ENCODE results near the gene GART. TPM values are rescaled to one million over a fixed set of nuclear protein-coding genes. Genes with fewer than 3 reads are reported as not detected.

Gene GART
- total and polyA plus RNA-seq, 2 donors (not counting 3 experiments of a cell fraction or from before 2014, with no cell fraction given): 12.0 to 112 TPM

DNA sequence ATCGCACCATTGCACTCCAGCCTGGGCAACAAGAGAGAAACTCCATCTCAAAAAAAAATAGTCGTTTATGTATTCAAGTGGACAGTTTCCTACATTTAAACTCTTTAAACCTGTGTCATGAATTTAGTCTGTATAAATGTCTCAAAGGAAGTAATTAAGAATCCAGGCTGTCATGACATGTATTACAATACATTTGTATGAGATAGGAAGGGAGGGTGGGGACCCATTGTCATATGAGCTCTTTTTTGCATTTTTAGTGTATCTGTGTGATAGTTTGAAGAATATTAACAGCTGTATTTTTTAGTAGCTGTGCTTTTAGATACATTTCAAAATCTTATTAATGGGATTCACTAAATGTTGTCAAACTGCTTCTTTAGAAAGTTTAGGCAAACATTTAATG, 26.5 kb upstream of the GART start:
- no peaks in the 10 kb centered on the region for H4K20me1 ChIP-seq (replicated peaks; ENCODE audit: control insufficient read depth, extremely low read depth, insufficient read depth, low read length)
- H3K27ac ChIP-seq (ENCODE audit: insufficient read depth, low read depth, low read length): no peak overlapping the region
- no peak overlapping the region for H3K9ac ChIP-seq (replicated peaks; ENCODE audit: extremely low read depth, insufficient read depth, low read length)
- no TSS peak for BruUV-seq (replicated peaks)
- no peaks in the 10 kb centered on the region for H3K9me3 ChIP-seq (replicated peaks; ENCODE audit: control insufficient read depth, insufficient read depth, low read length)
- TF ChIP-seq EZH2 (IDR thresholded peaks at IDR 0.05; ENCODE audit: borderline replicate concordance, low read depth, low read length, severe bottlenecking) (no peak), GATA2 (IDR thresholded peaks at IDR 0.05; ENCODE audit: insufficient read depth, insufficient read length, low read depth, low read length) (no peak), MAX (IDR thresholded peaks at IDR 0.05; ENCODE audit: insufficient read depth, insufficient read length) (no peak), POLR2AphosphoS5 (IDR thresholded peaks at IDR 0.05; ENCODE audit: insufficient read depth, low read depth, low read length) (no peak), POLR2A (IDR thresholded peaks at IDR 0.05; ENCODE audit: low read depth, low read length) (no peak), MYC (IDR thresholded peaks at IDR 0.05; ENCODE audit: low read depth, low read length) (no peak), FOS (IDR thresholded peaks at IDR 0.05; ENCODE audit: borderline replicate concordance, insufficient read depth, low read length) (no peak), JUN (IDR thresholded peaks at IDR 0.05; ENCODE audit: borderline replicate concordance, insufficient read depth, insufficient read length, low read depth) (no peak)
- TF ChIP-seq, protein P1, sequence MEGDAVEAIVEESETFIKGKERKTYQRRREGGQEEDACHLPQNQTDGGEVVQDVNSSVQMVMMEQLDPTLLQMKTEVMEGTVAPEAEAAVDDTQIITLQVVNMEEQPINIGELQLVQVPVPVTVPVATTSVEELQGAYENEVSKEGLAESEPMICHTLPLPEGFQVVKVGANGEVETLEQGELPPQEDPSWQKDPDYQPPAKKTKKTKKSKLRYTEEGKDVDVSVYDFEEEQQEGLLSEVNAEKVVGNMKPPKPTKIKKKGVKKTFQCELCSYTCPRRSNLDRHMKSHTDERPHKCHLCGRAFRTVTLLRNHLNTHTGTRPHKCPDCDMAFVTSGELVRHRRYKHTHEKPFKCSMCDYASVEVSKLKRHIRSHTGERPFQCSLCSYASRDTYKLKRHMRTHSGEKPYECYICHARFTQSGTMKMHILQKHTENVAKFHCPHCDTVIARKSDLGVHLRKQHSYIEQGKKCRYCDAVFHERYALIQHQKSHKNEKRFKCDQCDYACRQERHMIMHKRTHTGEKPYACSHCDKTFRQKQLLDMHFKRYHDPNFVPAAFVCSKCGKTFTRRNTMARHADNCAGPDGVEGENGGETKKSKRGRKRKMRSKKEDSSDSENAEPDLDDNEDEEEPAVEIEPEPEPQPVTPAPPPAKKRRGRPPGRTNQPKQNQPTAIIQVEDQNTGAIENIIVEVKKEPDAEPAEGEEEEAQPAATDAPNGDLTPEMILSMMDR (IDR thresholded peaks at IDR 0.05; ENCODE audit: extremely low read depth in 1 of 2, insufficient read depth in 1 of 2, low read depth in 1 of 2, low read length in 2 of 2): no peak
- H3K27me3 ChIP-seq (ENCODE audit: control insufficient read depth in 2 of 2, insufficient read depth in 2 of 2, low read length in 2 of 2): no peaks in the 10 kb centered on the region
- H3K4me2 ChIP-seq (ENCODE audit: insufficient read depth, low read length): no peak overlapping the region
- H3K79me2 ChIP-seq (ENCODE audit: control insufficient read depth, insufficient read depth, low read length): peaks cover 36% of the 10 kb centered on the region
- ChIA-PET POLR2A (no interaction called here), CTCF (interaction anchor here (1.0 to 3.8 kb wide), 4 partner anchors 13 to 37 kb away, joined by 3 to 19 read pairs (median 5); partner anchors contain the start of genes DONSON and GART)
- H3K4me3 ChIP-seq (replicated peaks in 1 of 3; ENCODE audit: insufficient read depth in 1 of 3, low read depth in 1 of 3, low read length in 3 of 3): no peak overlapping the region
- H3K36me3 ChIP-seq (ENCODE audit: control insufficient read depth in 2 of 2, extremely low read depth in 1 of 2, insufficient read depth in 2 of 2, low read length in 2 of 2): peaks cover 15 to 24% of the 10 kb centered on the region in 2 experiments
- H3K4me1 ChIP-seq (ENCODE audit: control insufficient read depth, extremely low read depth, insufficient read depth, low read length): no peaks in the 10 kb centered on the region
- DNase-seq (ENCODE audit: low read depth, low spot score) (no peak), FAIRE-seq (no peak)
- intact Hi-C loops (cut with micrococcal nuclease): no loop called here
- dilution Hi-C loops (cut with MboI; ENCODE audit: extremely low pct_ligation_motif_present, low sequenced_read_pairs): no loop called here
- no peaks in the 10 kb centered on the region for H3K9me1 ChIP-seq (replicated peaks; ENCODE audit: control insufficient read depth, extremely low read depth, insufficient read depth, low read length)
- no peak overlapping the region for H2AFZ ChIP-seq (ENCODE audit: low read depth, low read length)

Data from endothelial cell of umbilical vein (primary cell).